ENCODE data around the gene ZBTB17. TPM values are rescaled to one million over a fixed set of nuclear protein-coding genes. Genes with fewer than 3 reads are reported as not detected.
"Not testable (repeated sequence)": the region's sequence is repeated elsewhere in the genome, so short reads cannot be mapped to it uniquely, and the experiment has no call there.

Gene ZBTB17
- total and polyA plus RNA-seq, 11 donors: 14.5 to 29.2 (median 22.1) TPM

DNA sequence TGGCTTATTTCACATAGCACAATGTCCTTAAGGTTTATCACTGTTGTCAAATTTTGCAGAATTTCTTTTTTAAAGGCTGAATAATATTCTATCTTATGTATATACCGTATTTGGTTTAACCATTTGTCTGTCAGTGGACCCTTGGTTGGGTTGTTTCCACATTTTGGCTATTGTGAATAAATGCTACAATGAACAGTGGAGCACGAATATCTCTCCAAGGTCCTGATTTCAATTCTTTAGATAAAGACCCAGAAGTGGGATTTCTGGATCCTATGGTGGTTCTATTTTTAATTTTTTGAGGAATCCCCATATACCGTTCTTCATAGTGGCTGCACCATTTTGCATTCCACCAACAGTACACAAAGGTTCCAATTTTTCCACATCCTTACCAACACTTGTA, 5.8 kb upstream of the ZBTB17 start:
- ATAC-seq: no peak
- no peak for DNase-seq
- Histone ChIP-seq H3K4me3 (no peak overlapping the region), H3K27me3 (no peaks in the 10 kb centered on the region), H3K27ac (no peak overlapping the region), H3K4me1 (no peaks in the 10 kb centered on the region), H3K9me3 (no peaks in the 10 kb centered on the region), H3K36me3 (no peaks in the 10 kb centered on the region)
- TF ChIP-seq, protein P1, sequence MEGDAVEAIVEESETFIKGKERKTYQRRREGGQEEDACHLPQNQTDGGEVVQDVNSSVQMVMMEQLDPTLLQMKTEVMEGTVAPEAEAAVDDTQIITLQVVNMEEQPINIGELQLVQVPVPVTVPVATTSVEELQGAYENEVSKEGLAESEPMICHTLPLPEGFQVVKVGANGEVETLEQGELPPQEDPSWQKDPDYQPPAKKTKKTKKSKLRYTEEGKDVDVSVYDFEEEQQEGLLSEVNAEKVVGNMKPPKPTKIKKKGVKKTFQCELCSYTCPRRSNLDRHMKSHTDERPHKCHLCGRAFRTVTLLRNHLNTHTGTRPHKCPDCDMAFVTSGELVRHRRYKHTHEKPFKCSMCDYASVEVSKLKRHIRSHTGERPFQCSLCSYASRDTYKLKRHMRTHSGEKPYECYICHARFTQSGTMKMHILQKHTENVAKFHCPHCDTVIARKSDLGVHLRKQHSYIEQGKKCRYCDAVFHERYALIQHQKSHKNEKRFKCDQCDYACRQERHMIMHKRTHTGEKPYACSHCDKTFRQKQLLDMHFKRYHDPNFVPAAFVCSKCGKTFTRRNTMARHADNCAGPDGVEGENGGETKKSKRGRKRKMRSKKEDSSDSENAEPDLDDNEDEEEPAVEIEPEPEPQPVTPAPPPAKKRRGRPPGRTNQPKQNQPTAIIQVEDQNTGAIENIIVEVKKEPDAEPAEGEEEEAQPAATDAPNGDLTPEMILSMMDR (IDR thresholded peaks at IDR 0.05): no peak
- no peak for TF ChIP-seq POLR2A (IDR thresholded peaks at IDR 0.05)
- intact Hi-C loops (cut with DNase I): loop anchor here in 1 of 10 donors (10.0 kb wide), 1 partner anchor 187 kb away; no protein-coding TSS in a partner anchor
- WGBS, 4 donors: 81 to 89% (median 87%) methylated on average over 3 of the region's 3 CpGs

DNA sequence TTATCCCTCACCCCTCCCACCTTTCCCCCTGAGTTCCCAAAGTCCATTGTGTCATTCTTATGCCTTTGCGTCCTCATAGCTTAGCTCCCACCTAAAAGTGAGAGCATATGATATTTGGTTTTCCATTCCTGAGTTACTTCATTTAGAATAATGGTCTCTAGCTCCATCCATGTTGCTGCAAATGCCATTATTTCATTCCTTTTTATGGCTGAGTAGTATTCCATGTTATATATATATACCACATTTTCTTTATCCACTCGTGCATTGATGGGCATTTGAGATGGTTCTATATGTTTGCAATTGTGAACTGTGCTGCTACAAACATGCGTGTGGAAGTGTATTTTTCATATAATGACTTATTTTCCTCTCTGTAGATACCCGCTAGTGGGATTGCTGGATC, 2.0 kb upstream of the ZBTB17 start:
- not testable (repeated sequence) for H3K4me3 ChIP-seq, ATAC-seq, DNase-seq, H3K9me3 ChIP-seq, H3K27ac ChIP-seq, H3K36me3 ChIP-seq, H3K27me3 ChIP-seq
- 89 to 95% (median 93%) methylated on average over 4 of the region's 4 CpGs for WGBS, 4 donors
- intact Hi-C loops (cut with DNase I): loop anchor here in 2 of 10 donors (5.0 to 10.0 kb wide), 2 partner anchors 143 to 176 kb away; no protein-coding TSS in a partner anchor
- H3K4me1 ChIP-seq: peaks cover 0 to 29% (median 12%) of the 10 kb centered on the region in 12 donors

DNA sequence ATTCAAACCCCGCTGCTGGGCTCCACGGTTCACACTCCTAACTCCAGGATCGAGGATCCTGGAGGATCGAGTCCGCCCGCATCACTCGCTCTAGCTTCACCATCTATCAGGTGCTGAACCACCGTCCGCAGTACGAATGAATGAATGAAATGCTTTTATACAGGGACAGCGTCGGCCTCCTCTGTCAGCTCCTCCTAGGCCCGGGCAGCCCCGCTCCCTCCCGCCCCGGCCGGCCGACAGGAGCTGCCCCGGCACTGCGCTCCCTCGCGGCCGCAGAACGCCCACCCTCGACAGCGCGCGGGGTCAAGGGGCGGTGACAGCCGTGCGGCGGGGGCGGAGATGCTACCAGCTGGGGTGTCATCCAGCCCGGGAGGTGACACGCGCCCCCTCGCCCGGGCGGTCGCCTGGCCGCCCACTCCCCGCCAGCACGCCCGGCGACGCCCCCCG, 520 bp downstream of the ZBTB17 start:
- Histone ChIP-seq H3K27me3 (no peaks in the 10 kb centered on the region), H3K36me3 (peaks cover 0 to 29% (median 17%) of the 10 kb centered on the region in 9 donors), H3K9me3 (peaks cover 0 to 4% (median 0%) of the 10 kb centered on the region in 12 donors), H3K4me1 (peaks cover 0 to 29% (median 12%) of the 10 kb centered on the region in 12 donors), H3K4me3 (peak overlapping the region; percentile 73 to 98 (median 79)), H3K27ac (peak overlapping the region in 11 of 12 donors; percentile 67 to 91 (median 82))
- intact Hi-C loops (cut with DNase I): loop anchor here in 2 of 10 donors (5.0 to 10.0 kb wide), 2 partner anchors 141 to 173 kb away; no protein-coding TSS in a partner anchor
- 0 to 1% (median 1%) methylated on average over 24 to 47 of the region's 47 CpGs for WGBS, 4 donors
- DNase-seq: peak; percentile 58 to 78 (median 71)
- ATAC-seq: peak in 3 of 4 donors; percentile 62 to 90 (median 89)
- TF ChIP-seq POLR2A (IDR thresholded peaks at IDR 0.05): no peak
- TF ChIP-seq, protein P1 (IDR thresholded peaks at IDR 0.05): peak in 6 of 12 donors; percentile 5 to 45 (median 29)

DNA sequence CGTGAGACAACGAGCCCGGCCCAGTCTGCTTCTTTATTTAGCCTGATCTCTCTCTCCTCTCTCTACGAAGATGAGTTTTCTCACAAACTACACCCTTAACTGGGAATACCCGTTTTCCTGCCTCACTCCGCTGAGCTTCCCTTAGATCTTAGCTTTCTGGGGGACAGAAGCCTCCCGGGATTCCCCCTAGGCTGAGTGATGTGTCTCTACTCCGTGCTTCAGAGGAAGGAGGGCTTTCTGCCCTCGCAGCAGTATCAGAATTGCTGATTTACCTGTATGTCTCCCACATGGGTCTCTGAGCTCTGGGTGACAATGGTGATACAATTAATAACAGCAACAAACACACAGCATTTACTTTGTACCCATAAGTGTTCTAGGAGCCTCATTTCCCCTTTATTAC, 1.0 kb downstream of the ZBTB17 start:
- no peak for ATAC-seq
- Histone ChIP-seq H3K27me3 (no peaks in the 10 kb centered on the region), H3K27ac (peak overlapping the region in 5 of 12 donors; percentile 75 to 91 (median 83)), H3K9me3 (peaks cover 0 to 4% (median 0%) of the 10 kb centered on the region in 12 donors), H3K4me3 (peak overlapping the region; percentile 73 to 98 (median 79)), H3K4me1 (peaks cover 0 to 29% (median 12%) of the 10 kb centered on the region in 12 donors), H3K36me3 (peaks cover 0 to 34% (median 21%) of the 10 kb centered on the region in 9 donors)
- DNase-seq: no peak
- WGBS, 4 donors: 32 to 44% (median 39%) methylated on average over 9 of the region's 9 CpGs
- intact Hi-C loops (cut with DNase I): loop anchor here in 2 of 10 donors (5.0 to 10.0 kb wide), 2 partner anchors 140 to 173 kb away; no protein-coding TSS in a partner anchor
- no peak for TF ChIP-seq POLR2A (IDR thresholded peaks at IDR 0.05)
- TF ChIP-seq, protein P1 (IDR thresholded peaks at IDR 0.05): no peak

All from heart left ventricle (tissue), 16 donors.